OCI-LY3 (cell line): ENCODE data around the gene FKBP5.

ENCODE experiments used
- EZH2phosphoT487 ChIP-seq: fragments of 200-600 bp; shearing (Covaris generic); IDR thresholded peaks from 2 replicates; pipeline ENCODE4 v1.6.1; 2018; ENCODE audit warnings: antibody characterized with exemption, mixed run types, low read depth
- TF ChIP-seq, protein P1 (sequence below): fragments of 200-600, 300-600 bp; sonication (generic); IDR thresholded peaks from 2 replicates; pipeline ENCODE4 v1.5.1; 2014; ENCODE audit warnings: antibody characterized with exemption, low read length, low read depth

DNA sequence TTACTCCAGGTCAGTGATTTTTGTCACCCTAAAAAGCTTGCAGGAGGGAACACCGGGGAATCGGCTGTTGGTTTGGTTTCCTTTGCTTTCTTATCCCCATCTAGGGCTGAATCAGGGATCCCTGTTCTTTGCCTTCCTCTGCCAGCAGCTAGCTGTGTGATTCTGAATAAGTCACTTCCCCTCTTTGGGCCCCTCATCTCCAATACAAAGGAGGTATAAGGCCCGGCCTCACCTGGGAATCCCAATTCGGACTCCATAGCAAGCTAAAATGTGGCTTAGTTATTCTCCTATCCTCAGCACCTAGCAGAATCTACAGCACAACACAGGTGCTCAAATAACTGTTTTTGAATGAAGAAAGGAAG lies 29.6 kb upstream of the FKBP5 start:
- TF ChIP-seq, protein P1, sequence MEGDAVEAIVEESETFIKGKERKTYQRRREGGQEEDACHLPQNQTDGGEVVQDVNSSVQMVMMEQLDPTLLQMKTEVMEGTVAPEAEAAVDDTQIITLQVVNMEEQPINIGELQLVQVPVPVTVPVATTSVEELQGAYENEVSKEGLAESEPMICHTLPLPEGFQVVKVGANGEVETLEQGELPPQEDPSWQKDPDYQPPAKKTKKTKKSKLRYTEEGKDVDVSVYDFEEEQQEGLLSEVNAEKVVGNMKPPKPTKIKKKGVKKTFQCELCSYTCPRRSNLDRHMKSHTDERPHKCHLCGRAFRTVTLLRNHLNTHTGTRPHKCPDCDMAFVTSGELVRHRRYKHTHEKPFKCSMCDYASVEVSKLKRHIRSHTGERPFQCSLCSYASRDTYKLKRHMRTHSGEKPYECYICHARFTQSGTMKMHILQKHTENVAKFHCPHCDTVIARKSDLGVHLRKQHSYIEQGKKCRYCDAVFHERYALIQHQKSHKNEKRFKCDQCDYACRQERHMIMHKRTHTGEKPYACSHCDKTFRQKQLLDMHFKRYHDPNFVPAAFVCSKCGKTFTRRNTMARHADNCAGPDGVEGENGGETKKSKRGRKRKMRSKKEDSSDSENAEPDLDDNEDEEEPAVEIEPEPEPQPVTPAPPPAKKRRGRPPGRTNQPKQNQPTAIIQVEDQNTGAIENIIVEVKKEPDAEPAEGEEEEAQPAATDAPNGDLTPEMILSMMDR, result no peak
- TF ChIP-seq EZH2phosphoT487, result no peak
